Coronary artery (tissue), 2 donors: Measurements from ENCODE around the gene NFE2L2.
"Not testable (repeated sequence)": the region's sequence is repeated elsewhere in the genome, so short reads cannot be mapped to it uniquely, and the experiment has no call there.

ENCODE experiments used
- DNase-seq: peaks from one replicate; pipeline ENCODE4 v3.0.0-alpha.2; 2017; ENCODE audit warnings: low spot score
- H3K27ac ChIP-seq, 2 donors: fragments of 200-600 bp; sonication (generic); one replicate each; pipeline ENCODE4 v1.5.1; 2016 to 2019
- H3K4me3 ChIP-seq: fragments of 200-600 bp; sonication (generic); 2 replicates; pipeline ENCODE4 v1.5.1; 2016; ENCODE audit warnings: mild to moderate bottlenecking, moderate library complexity
- CTCF ChIP-seq: fragments of 200-600 bp; sonication (generic); IDR thresholded peaks from one replicate; pipeline ENCODE4 v1.5.1; 2019; ENCODE audit warnings: antibody characterized with exemption

Gene NFE2L2

GRCh38 chr2:177252808-177253531 lies 11.6 kb downstream of the NFE2L2 start:
- Histone ChIP-seq H3K4me3 (peak overlapping the region; percentile 50), H3K27ac (peak overlapping the region; percentile 32 to 50)
- no peak for TF ChIP-seq CTCF
- DNase-seq = no peak

DNA sequence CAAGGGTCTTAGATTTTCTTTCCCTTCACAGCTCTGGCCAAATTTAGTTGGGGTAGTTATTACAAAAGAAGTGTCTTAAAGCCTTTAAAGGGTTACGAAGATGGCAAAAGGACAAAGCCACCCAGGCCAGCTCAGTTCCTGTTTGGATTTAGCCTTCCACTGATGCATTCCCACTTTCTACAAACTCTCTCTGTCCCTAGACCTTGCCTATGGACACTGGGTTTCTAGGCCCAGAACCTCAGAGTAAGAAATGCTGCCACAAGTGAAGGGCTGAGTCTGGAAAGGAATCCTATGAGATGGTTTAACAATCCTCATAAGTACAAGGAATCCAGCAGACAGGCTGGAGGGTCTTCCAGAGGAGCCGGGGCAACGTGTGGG lies 13.4 kb downstream of the NFE2L2 start:
- Histone ChIP-seq H3K27ac (peak overlapping the region; percentile 50 to 65), H3K4me3 (peak overlapping the region; percentile 19)
- TF ChIP-seq CTCF = no peak
- no peak for DNase-seq

DNA sequence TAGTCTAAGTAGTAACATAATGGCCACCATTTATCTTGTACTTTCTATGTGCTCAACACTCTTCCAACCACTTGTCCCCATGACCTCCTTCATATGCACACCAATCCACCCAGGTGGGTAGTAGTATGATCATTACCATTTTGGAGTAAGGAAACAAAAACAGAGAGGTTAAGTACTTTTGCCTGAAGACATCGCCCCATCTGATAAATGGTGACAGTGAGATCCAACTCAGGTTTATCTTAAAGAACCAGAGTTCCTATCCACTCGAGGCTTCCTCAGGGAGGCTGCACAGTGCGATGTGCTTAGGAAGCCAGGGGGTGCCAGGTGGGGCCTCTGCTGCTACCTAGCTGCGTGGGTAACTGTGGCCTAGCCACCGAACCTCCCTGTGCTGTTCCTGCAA lies 14.1 kb downstream of the NFE2L2 start:
- TF ChIP-seq CTCF = no peak
- Histone ChIP-seq H3K27ac (no peak overlapping the region), H3K4me3 (no peak overlapping the region)
- no peak for DNase-seq

GRCh38 chr2:177249038-177249437 lies 15.5 kb downstream of the NFE2L2 start:
- Histone ChIP-seq H3K4me3 (no peak overlapping the region), H3K27ac (no peak overlapping the region)
- TF ChIP-seq CTCF = no peak
- no peak for DNase-seq

GRCh38 chr2:177247693-177248262 lies 16.7 kb downstream of the NFE2L2 start:
- TF ChIP-seq CTCF = no peak
- Histone ChIP-seq H3K27ac (peak overlapping the region in 1 of 2 donors; percentile 31), H3K4me3 (peak overlapping the region; percentile 11)
- no peak for DNase-seq

DNA sequence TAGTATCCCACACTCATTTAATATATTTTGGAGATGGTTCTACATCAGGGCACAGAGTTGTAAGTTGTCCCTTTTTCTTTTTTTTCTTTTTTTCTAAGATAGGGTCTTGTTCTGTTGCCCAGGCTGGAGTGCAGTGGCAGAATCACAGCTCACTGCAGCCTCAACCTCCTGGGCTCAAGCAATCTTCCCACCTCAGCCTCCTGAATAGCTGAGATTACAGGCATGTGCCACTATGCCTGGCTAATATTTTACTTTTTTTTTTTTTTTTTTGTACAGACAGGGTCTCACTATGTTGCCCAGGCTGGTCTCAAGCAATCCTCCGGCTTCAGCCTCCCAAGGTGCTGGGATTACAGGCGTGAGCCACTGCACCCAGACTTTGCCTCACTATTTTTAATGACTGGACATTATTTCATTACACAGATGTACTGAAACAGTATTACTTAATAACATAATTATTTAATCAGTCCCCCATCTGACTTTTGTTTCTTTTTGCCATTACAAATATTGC lies 17.9 kb downstream of the NFE2L2 start:
- H3K27ac ChIP-seq, DNase-seq, H3K4me3 ChIP-seq: not testable (repeated sequence)

DNA sequence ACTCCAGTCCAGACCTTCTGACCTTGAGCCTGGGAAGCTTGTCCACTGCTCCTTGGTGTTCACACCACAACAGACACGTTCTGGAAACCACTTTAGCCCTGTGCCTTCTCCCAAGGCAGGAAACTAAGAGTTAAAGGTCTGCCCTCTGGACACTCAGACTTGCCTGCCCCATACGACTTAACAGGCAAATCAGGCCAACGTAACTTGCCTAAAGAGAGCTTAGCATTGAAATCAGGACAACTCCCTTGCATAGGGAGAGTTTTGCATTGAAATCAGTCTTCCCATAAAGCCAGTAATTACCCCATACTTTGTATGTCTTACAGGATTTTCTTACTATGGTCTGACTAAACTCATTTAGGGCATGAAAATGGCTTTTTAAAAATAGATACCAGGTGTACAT lies 18.5 kb downstream of the NFE2L2 start:
- H3K27ac ChIP-seq = peak overlapping the region in 1 of 2 donors; percentile 61
- no peak for TF ChIP-seq CTCF
- DNase-seq = no peak
- H3K4me3 ChIP-seq = peak overlapping the region; percentile 44
